Stimulated activated naive CD8-positive, alpha-beta T cell treated with anti-CD3 and anti-CD28 coated beads, Interleukin-15, Interleukin-2, amounts not matched to agents 100 U/mL and 50 U/mL, for 24 hours (primary cell): ENCODE measurements around the gene MSI2.

Source experiments
- ATAC-seq: fragments of 150-1000 bp; cut with Tn5 transposase; one replicate; pipeline ENCODE4 v1.10.0; 2021
- DNase-seq: peaks from one replicate; pipeline ENCODE4 v3.0.0; 2021

The MSI2 gene

GRCh38 chr17:57578608-57579225 is 322.4 kb downstream of the MSI2 start:
- ATAC-seq (no peak), DNase-seq (no peak)

- DNase-seq (no peak), ATAC-seq (no peak)
Measured at GRCh38 chr17:57579245-57579644, 322.9 kb downstream of the MSI2 start.

GRCh38 chr17:57580055-57580739 is 323.9 kb downstream of the MSI2 start:
- DNase-seq = no peak

GRCh38 chr17:57582881-57583756 is 326.8 kb downstream of the MSI2 start:
- DNase-seq = no peak

More at GRCh38 chr17:57580055-57580739, 323.9 kb downstream of the MSI2 start:
- no peak for ATAC-seq

GRCh38 chr17:57584050-57584551 is 327.8 kb downstream of the MSI2 start:
- ATAC-seq = no peak
- DNase-seq = no peak

More at GRCh38 chr17:57582881-57583756, 326.8 kb downstream of the MSI2 start:
- ATAC-seq = no peak

GRCh38 chr17:57585341-57586195 is 329.2 kb downstream of the MSI2 start:
- ATAC-seq (no peak), DNase-seq (no peak)

GRCh38 chr17:57586196-57586740 is 329.9 kb downstream of the MSI2 start:
- ATAC-seq = no peak
- DNase-seq = no peak

GRCh38 chr17:57586742-57587141 is 330.4 kb downstream of the MSI2 start:
- no peak for DNase-seq
- no peak for ATAC-seq

GRCh38 chr17:57587193-57587969 is 331.1 kb downstream of the MSI2 start:
- ATAC-seq = no peak
- DNase-seq = no peak

GRCh38 chr17:57588086-57588485 is 331.8 kb downstream of the MSI2 start:
- no peak for DNase-seq
- ATAC-seq = no peak

GRCh38 chr17:57589151-57590034 is 333.1 kb downstream of the MSI2 start:
- ATAC-seq = no peak
- DNase-seq = no peak

- no peak for ATAC-seq
- no peak for DNase-seq
Measured at GRCh38 chr17:57593739-57594462, 337.6 kb downstream of the MSI2 start.

- ATAC-seq = no peak
Measured at GRCh38 chr17:57594767-57595166, 338.4 kb downstream of the MSI2 start.

GRCh38 chr17:57595426-57595825 is 339.1 kb downstream of the MSI2 start:
- DNase-seq = no peak
- no peak for ATAC-seq

More at GRCh38 chr17:57594767-57595166, 338.4 kb downstream of the MSI2 start:
- no peak for DNase-seq

- no peak for ATAC-seq
- DNase-seq = no peak
Measured at GRCh38 chr17:57595947-57596695, 339.8 kb downstream of the MSI2 start.

GRCh38 chr17:57597101-57597500 is 340.8 kb downstream of the MSI2 start:
- ATAC-seq = no peak
- no peak for DNase-seq

GRCh38 chr17:57597531-57598453 is 341.5 kb downstream of the MSI2 start:
- DNase-seq (peak; percentile 49), ATAC-seq (no peak)
